GM12872 (cell line): ENCODE results near the gene CYB5R2.

Experiments used
- TF ChIP-seq, protein P1 (sequence below): IDR thresholded peaks from 3 replicates; pipeline ENCODE4 v1.5.1; 2011; ENCODE audit warnings: low read depth, mild to moderate bottlenecking, low read length, moderate library complexity; ENCODE audit not compliant: insufficient read depth

Gene CYB5R2

GRCh38 chr11:7677796-7678201 is 4.5 kb upstream of the CYB5R2 start:
- TF ChIP-seq, protein P1, sequence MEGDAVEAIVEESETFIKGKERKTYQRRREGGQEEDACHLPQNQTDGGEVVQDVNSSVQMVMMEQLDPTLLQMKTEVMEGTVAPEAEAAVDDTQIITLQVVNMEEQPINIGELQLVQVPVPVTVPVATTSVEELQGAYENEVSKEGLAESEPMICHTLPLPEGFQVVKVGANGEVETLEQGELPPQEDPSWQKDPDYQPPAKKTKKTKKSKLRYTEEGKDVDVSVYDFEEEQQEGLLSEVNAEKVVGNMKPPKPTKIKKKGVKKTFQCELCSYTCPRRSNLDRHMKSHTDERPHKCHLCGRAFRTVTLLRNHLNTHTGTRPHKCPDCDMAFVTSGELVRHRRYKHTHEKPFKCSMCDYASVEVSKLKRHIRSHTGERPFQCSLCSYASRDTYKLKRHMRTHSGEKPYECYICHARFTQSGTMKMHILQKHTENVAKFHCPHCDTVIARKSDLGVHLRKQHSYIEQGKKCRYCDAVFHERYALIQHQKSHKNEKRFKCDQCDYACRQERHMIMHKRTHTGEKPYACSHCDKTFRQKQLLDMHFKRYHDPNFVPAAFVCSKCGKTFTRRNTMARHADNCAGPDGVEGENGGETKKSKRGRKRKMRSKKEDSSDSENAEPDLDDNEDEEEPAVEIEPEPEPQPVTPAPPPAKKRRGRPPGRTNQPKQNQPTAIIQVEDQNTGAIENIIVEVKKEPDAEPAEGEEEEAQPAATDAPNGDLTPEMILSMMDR, result no peak

- TF ChIP-seq, protein P1, result no peak
These were observed 3.8 kb upstream of the CYB5R2 start for GRCh38 chr11:7677071-7677470.

- TF ChIP-seq, protein P1, result no peak
These were observed 2.3 kb upstream of the CYB5R2 start for GRCh38 chr11:7675631-7676030.

DNA sequence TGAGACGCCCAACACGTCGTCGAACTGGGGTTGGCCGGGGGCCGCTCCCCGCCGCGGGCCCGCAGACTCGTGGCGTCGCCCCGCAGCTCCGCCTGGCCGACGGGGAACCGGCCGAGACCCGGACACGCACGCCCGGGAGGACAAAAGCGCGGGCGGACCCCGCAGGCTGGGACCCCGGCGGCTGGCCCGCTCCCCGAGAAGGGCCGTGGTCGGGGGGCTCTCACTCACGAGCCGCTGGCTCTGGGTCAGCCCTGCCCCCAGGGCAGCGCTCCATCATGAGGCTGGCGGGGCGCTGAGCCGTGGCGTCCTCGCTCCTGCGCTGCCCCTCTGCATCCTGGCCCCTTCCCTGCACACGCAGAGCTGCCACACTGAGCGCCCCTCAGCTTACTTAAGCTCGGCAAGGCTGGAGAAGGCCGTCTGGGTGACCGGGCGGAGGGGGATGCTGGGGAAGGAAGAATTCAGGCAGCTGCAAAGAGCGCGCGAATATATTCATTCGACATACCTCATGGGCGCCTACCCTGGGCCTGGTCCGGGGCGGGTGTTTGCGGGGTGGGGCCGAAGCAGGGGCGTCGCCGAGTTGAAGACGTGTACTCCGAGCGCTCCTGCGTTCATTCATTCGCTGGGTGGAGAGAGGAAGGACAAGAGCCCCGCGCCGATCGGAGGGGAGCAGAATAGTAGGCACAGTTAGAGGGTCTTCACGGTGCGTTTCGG is 579 bp upstream of the CYB5R2 start:
- TF ChIP-seq, protein P1, result no peak

DNA sequence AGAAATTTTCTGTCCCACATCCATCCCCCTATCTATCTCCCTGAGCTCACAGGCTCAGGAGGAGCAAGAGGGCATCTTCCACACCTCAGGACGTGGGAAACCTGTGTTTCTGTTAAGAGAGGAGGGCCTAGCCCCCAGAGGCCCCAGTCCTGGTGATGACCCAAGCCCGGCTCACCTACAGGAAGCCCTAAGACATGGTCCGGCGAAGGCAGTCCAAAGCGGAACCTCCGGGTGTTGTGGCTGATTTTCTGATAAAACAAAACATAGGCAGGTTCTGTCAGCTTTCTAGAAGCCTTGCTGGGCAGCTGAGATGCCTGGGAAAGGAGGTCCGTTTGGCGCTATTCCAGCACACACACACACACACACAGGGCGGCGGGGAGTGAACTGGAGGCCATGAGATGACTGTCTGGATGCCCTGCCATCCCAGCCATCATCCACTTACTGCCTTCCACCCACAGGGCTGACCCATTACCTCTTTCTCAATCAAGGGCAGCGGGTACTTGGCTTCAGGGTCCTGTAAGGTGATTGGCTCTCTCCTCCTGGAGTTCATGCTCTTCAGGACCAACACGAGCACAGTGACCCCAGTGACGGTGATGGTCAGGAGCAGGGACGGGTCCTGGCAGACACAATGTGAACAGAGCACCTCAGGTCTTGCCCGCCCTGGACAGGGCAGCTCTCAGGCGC is 882 bp downstream of the CYB5R2 start:
- TF ChIP-seq, protein P1, result no peak

DNA sequence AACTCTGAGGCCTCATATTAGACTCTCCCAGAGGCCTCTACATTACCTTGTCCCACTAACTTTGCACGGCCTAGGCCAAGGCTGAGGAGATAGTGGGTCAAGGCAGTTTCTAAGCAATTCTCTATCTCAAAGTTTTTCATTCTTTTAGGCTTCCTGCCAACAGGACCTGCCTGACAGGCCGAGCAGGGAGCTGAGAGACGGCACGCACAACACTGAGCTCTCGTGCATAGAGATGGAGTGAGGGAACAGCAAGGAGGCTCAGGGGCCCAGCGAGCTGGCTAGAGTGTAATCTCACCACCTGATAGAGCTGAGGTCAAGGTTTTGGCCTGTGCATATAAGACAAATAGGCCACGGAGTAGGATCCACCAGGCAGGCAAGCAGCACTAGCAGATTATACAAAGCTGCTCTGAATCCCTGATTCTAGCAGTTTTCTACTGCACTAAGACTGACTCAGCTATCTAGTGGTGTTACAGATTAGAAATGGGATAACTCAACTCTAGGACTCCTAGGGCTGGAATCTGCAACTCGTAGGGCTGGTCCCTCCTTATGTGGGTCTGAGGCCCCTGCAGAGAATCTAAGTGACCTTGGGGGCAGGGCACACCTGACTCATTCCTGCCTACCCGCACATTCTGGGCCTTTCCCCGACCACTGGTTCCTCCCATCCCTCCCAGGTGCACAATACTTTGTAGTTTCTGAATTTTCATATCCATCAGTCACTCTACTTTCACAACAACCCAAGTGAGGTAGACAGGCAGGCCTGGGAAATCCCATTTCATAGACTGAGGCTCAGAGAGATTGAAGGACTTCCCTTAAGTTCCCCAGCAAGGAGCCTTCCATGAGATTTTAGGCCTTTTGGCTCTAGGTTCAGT is 1.7 kb downstream of the CYB5R2 start:
- TF ChIP-seq, protein P1, result no peak

DNA sequence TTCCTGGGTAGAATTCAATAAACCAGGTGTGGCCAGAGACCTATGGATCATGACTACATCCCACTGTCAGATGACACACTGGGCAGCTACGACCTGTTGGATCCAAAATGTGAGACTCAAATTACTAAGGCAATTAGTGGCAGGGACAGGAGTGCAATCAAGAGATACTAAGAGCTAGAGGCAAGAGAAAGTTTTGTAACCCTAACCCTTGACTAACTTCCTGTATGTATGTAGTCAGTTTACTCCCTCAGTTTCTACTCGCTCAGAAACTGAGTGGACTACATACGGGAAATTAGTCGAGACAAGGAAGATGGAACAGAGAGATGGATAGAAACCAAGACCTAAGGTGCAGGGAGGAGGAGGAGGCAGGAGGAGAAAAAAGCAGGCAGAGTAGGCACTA is 2.7 kb downstream of the CYB5R2 start:
- TF ChIP-seq, protein P1, result no peak
